ENCODE data around the gene RET.

DNA sequence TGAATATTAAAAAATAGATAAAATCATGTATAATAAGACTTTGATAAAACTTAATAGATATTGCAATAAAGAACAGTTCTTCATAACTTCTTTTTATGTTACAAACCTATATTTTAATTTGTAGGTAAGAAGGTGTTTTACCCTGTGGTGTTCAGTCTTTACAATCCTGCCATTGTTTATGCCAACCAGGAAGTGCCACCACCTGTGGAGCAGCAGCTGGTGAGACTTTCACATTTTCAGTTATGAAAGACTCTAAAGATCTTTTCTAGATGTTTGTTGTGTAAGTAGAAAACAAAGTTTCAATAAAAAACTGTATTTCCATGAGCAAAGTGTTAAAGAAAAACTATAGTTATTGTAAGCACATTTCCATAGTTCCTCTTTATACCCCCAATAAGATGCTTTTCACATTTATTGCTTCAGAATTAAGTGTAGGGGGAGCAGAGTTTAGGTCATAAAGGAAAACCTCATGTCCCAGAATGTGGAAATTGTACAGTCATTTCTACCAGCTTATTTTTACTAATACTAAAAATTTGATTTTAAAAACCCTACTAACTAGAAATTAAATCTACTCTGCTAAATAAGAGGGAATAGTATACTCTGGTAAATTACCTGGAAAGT is 90.1 kb downstream of the RET start:
- no peak for TF ChIP-seq YY1 (IDR thresholded peaks at IDR 0.05; ENCODE audit: insufficient read depth, insufficient read length)
- no peak for TF ChIP-seq SUZ12 (IDR thresholded peaks at IDR 0.05; ENCODE audit: extremely low read depth, insufficient read depth, insufficient read length)
